Calu3 (cell line): Measurements from ENCODE around the gene CRNN. TPM values are rescaled to one million over a fixed set of nuclear protein-coding genes. Genes with fewer than 3 reads are reported as not detected.
A peak's percentile ranks its signal among the peaks of the same experiment; 100 is the strongest.

Experiments used
- BruUV-seq: library from RNA; stranded (reverse); fragments of 400-500 nt; replicated peaks from 2 replicates; lab custom pipeline; 2021; lab: Mats Ljungman, UMichigan
- CTCF ChIA-PET: fragments of 300-600 bp; sonication (Branson Sonifier 250); formaldehyde crosslinking; loops from one replicate; lab custom pipeline; 2022; ENCODE audit warnings: antibody characterized with exemption; lab: Charles Lee
- DNase-seq: peaks from one replicate; pipeline ENCODE4 v3.0.0; 2022
- H3K27ac Mint-ChIP-seq: one replicate; pipeline ENCODE4 v1.8.0; 2022; ENCODE audit warnings: mixed read lengths; ENCODE audit not compliant: unreplicated experiment
- H3K27me3 Mint-ChIP-seq: one replicate; pipeline ENCODE4 v1.8.0; 2022; ENCODE audit warnings: mixed read lengths; ENCODE audit not compliant: unreplicated experiment
- H3K36me3 Mint-ChIP-seq: one replicate; pipeline ENCODE4 v1.8.0; 2022; ENCODE audit warnings: mild to moderate bottlenecking, moderate library complexity, mixed read lengths; ENCODE audit not compliant: insufficient read depth, unreplicated experiment
- H3K4me1 Mint-ChIP-seq: one replicate; pipeline ENCODE4 v1.8.0; 2022; ENCODE audit warnings: mild to moderate bottlenecking, low read depth, mixed read lengths; ENCODE audit not compliant: unreplicated experiment
- H3K4me3 Mint-ChIP-seq: one replicate; pipeline ENCODE4 v1.8.0; 2022; ENCODE audit warnings: mild to moderate bottlenecking, low read depth, moderate library complexity, mixed read lengths; ENCODE audit not compliant: unreplicated experiment
- H3K9me3 Mint-ChIP-seq: one replicate; pipeline ENCODE4 v1.8.0; 2022; ENCODE audit warnings: low read depth, mixed read lengths; ENCODE audit not compliant: unreplicated experiment
- CTCF ChIP-seq: fragments of 200-600 bp; IDR thresholded peaks from one replicate; pipeline ENCODE4 v1.8.0; 2022; ENCODE audit warnings: antibody characterized with exemption; ENCODE audit not compliant: unreplicated experiment
- intact Hi-C: fragments of 100-400 bp; cut with micrococcal nuclease; formaldehyde crosslinking; loops from one replicate; pipeline ENCODE4 v1.10.0; 2022; ENCODE audit not compliant: unreplicated experiment
- total RNA-seq: library from RNA; stranded (reverse); gene quantifications from 2 replicates; pipeline ENCODE4 v1.2.3, GENCODE V29; 2022

The CRNN gene
- total RNA-seq, 1 experiment from 2014 or later, result not detected

GRCh38 chr1:152398812-152399698 is 15.0 kb downstream of the CRNN start:
- Mint-ChIP-seq H3K27ac (no peak overlapping the region), H3K27me3 (peaks cover 79% of the 10 kb centered on the region), H3K36me3 (no peaks in the 10 kb centered on the region), H3K4me3 (no peak overlapping the region), H3K9me3 (no peaks in the 10 kb centered on the region), H3K4me1 (no peaks in the 10 kb centered on the region)
- DNase-seq, result peak; percentile 58
- peak; percentile 65 for TF ChIP-seq CTCF
- intact Hi-C loops, result loop anchor here (1.0 kb wide), 2 partner anchors 42 to 59 kb away; no protein-coding TSS in a partner anchor
- BruUV-seq, result no TSS peak
- CTCF ChIA-PET, result interaction anchor here (0.5 to 4.0 kb wide), 15 partner anchors 9 to 219 kb away, joined by 3 to 63 read pairs (median 4); no protein-coding TSS in a partner anchor

GRCh38 chr1:152397474-152397873 is 16.6 kb downstream of the CRNN start:
- Mint-ChIP-seq H3K4me3 (no peak overlapping the region), H3K4me1 (peaks cover 11% of the 10 kb centered on the region), H3K9me3 (no peaks in the 10 kb centered on the region), H3K27ac (no peak overlapping the region), H3K27me3 (peaks cover 78% of the 10 kb centered on the region), H3K36me3 (peaks cover 8% of the 10 kb centered on the region)
- no TSS peak for BruUV-seq
- TF ChIP-seq CTCF, result no peak
- CTCF ChIA-PET, result interaction anchor here (3.4 to 4.0 kb wide), 2 partner anchors 43 to 61 kb away, joined by 38 to 63 read pairs; no protein-coding TSS in a partner anchor
- DNase-seq, result no peak
- intact Hi-C loops, result no loop called here

- no TSS peak for BruUV-seq
- H3K36me3 Mint-ChIP-seq, result peaks cover 8% of the 10 kb centered on the region
- no peaks in the 10 kb centered on the region for H3K9me3 Mint-ChIP-seq
- peaks cover 18% of the 10 kb centered on the region for H3K4me1 Mint-ChIP-seq
- CTCF ChIA-PET, result interaction anchor here (1.4 kb wide), 1 partner anchor 64 kb away, joined by 6 read pairs; no protein-coding TSS in a partner anchor
- H3K27ac Mint-ChIP-seq, result no peak overlapping the region
- intact Hi-C loops, result loop anchor here (5.0 kb wide), 2 partner anchors 47 to 202 kb away; no protein-coding TSS in a partner anchor
- no peak overlapping the region for H3K4me3 Mint-ChIP-seq
- TF ChIP-seq CTCF, result no peak
- DNase-seq, result no peak
- H3K27me3 Mint-ChIP-seq, result peaks cover 95% of the 10 kb centered on the region
Measured at GRCh38 chr1:152394151-152394550, 19.9 kb downstream of the CRNN start.

- peak; percentile 72 for DNase-seq
- CTCF ChIA-PET, result interaction anchor here (1.3 to 1.4 kb wide), 2 partner anchors 46 to 65 kb away, joined by 5 to 6 read pairs; no protein-coding TSS in a partner anchor
- peak overlapping the region; percentile 3 for H3K27ac Mint-ChIP-seq
- peaks cover 18% of the 10 kb centered on the region for H3K4me1 Mint-ChIP-seq
- TF ChIP-seq CTCF, result no peak
- H3K36me3 Mint-ChIP-seq, result peaks cover 8% of the 10 kb centered on the region
- no TSS peak for BruUV-seq
- H3K9me3 Mint-ChIP-seq, result no peaks in the 10 kb centered on the region
- peaks cover 95% of the 10 kb centered on the region for H3K27me3 Mint-ChIP-seq
- H3K4me3 Mint-ChIP-seq, result no peak overlapping the region
- intact Hi-C loops, result loop anchor here (5.0 kb wide), 2 partner anchors 46 to 201 kb away; no protein-coding TSS in a partner anchor
Measured at GRCh38 chr1:152392909-152393308, 21.2 kb downstream of the CRNN start.
